CD4-positive, alpha-beta T cell treated with Interleukin-15 for 1 hour (primary cell): ENCODE measurements around the gene TLR4.

ENCODE experiments used
- DNase-seq: peaks from one replicate; pipeline ENCODE4 v3.0.0-alpha.2; 2020

TLR4 gene

GRCh38 chr9:117746263-117746662, 42.1 kb downstream of the TLR4 start:
- DNase-seq = no peak

GRCh38 chr9:117747386-117747970, 43.3 kb downstream of the TLR4 start:
- no peak for DNase-seq

GRCh38 chr9:117750401-117750800, 46.2 kb downstream of the TLR4 start:
- no peak for DNase-seq

- DNase-seq = no peak
Observed at GRCh38 chr9:117752894-117753293, 48.7 kb downstream of the TLR4 start.

GRCh38 chr9:117757561-117758190, 53.5 kb downstream of the TLR4 start:
- DNase-seq = no peak

GRCh38 chr9:117763314-117763713, 59.1 kb downstream of the TLR4 start:
- no peak for DNase-seq

- DNase-seq = no peak
Observed at GRCh38 chr9:117768750-117769395, 64.7 kb downstream of the TLR4 start.

GRCh38 chr9:117771136-117771535, 66.9 kb downstream of the TLR4 start:
- DNase-seq = no peak

GRCh38 chr9:117772960-117773359, 68.8 kb downstream of the TLR4 start:
- DNase-seq = no peak
